ENCODE measurements around the gene KCTD19. TPM values are rescaled to one million over a fixed set of nuclear protein-coding genes. Genes with fewer than 3 reads are reported as not detected.

KCTD19 gene
- total RNA-seq, 4 donors from 2014 or later, result 0.09 TPM; not detected in 3

DNA sequence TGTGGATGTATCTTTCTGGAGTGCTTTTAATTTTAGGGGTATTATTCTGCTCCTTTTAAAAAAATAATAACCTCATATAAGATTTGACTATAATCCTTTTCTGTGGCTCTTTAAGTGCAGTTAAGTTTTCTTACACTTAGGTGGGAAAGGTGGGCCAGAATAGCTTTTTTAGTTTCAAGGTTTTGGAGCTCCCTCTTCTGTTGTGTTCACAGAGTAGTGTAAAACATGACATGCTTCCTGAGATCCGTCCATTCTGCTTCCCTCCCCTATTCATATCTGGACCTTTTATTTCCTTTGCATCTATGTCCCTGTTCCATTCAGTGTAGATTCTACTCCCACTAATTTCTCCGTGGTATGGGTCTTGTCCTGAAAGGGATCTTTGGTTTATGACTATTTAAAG lies 12.9 kb upstream of the KCTD19 start:
- Histone ChIP-seq H3K36me3 (no peaks in the 10 kb centered on the region), H3K4me1 (peaks cover 0 to 5% (median 0%) of the 10 kb centered on the region in 3 donors), H3K4me3 (no peak overlapping the region), H3K9me3 (no peaks in the 10 kb centered on the region), H3K27me3 (no peaks in the 10 kb centered on the region), H3K27ac (no peak overlapping the region)
- intact Hi-C loops (cut with DNase I), result no loop called here
- TF ChIP-seq POLR2A (IDR thresholded peaks at IDR 0.05), result no peak
- TF ChIP-seq, protein P1, sequence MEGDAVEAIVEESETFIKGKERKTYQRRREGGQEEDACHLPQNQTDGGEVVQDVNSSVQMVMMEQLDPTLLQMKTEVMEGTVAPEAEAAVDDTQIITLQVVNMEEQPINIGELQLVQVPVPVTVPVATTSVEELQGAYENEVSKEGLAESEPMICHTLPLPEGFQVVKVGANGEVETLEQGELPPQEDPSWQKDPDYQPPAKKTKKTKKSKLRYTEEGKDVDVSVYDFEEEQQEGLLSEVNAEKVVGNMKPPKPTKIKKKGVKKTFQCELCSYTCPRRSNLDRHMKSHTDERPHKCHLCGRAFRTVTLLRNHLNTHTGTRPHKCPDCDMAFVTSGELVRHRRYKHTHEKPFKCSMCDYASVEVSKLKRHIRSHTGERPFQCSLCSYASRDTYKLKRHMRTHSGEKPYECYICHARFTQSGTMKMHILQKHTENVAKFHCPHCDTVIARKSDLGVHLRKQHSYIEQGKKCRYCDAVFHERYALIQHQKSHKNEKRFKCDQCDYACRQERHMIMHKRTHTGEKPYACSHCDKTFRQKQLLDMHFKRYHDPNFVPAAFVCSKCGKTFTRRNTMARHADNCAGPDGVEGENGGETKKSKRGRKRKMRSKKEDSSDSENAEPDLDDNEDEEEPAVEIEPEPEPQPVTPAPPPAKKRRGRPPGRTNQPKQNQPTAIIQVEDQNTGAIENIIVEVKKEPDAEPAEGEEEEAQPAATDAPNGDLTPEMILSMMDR (IDR thresholded peaks at IDR 0.05), result no peak
- WGBS, 2 donors, result 17 to 38% methylated on average over 1 to 2 of the region's 2 CpGs
- DNase-seq, result no peak

DNA sequence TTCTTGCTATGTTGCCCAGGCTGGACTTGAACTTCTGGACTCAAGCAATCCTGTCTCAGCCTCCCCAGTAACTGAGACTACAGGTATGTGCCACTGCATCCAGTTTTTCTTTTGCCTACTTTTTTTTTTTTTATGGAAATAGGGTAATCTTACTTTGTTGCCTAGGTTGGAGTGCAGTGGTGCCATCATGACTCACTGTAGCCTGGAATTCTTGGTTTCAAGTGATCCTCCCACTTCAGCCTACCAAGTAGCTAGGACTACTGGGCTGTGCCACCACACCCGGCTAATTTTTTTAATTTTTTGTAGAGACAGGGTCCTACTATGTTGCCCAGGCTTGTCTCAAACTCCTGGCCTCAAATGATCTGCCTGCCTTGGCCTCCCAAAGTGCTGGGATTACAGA lies 10.1 kb upstream of the KCTD19 start:
- no peak for TF ChIP-seq POLR2A (IDR thresholded peaks at IDR 0.05)
- TF ChIP-seq, protein P1 (IDR thresholded peaks at IDR 0.05), result no peak
- no peaks in the 10 kb centered on the region for H3K9me3 ChIP-seq
- peaks cover 0 to 5% (median 0%) of the 10 kb centered on the region in 3 donors for H3K4me1 ChIP-seq
- intact Hi-C loops (cut with DNase I), result no loop called here
- H3K36me3 ChIP-seq, result no peaks in the 10 kb centered on the region
- no peaks in the 10 kb centered on the region for H3K27me3 ChIP-seq
- 42 to 48% methylated on average over 1 of the region's 1 CpG for WGBS, 2 donors
- H3K27ac ChIP-seq, result no peak overlapping the region
- no peak overlapping the region for H3K4me3 ChIP-seq
- DNase-seq, result no peak

DNA sequence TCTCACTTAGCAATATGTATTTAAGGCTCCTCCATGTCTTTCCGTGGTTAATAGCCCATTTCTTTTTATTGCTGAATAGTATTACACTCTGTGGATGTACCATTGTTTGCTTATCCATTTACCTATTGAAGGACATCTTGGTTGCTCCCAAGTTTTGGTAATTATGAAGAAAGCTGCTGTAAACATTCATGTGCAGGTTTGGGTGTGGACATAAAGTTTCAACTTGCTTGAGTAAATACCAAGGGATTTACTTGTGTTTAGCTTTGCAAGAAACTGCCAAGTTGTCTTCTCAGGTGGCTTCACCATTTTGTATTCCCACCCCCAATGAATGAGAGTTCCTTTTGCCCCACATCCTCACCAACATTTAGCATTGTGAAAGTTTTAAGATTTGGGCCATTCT lies 9.6 kb upstream of the KCTD19 start:
- no peak overlapping the region for H3K4me3 ChIP-seq
- H3K27me3 ChIP-seq, result no peaks in the 10 kb centered on the region
- H3K4me1 ChIP-seq, result peaks cover 0 to 5% (median 0%) of the 10 kb centered on the region in 3 donors
- H3K9me3 ChIP-seq, result no peaks in the 10 kb centered on the region
- intact Hi-C loops (cut with DNase I), result no loop called here
- no peaks in the 10 kb centered on the region for H3K36me3 ChIP-seq
- DNase-seq, result no peak
- no peak overlapping the region for H3K27ac ChIP-seq
- 37 to 39% methylated on average over 1 of the region's 1 CpG for WGBS, 2 donors
- TF ChIP-seq POLR2A (IDR thresholded peaks at IDR 0.05), result no peak
- TF ChIP-seq, protein P1 (IDR thresholded peaks at IDR 0.05), result no peak

DNA sequence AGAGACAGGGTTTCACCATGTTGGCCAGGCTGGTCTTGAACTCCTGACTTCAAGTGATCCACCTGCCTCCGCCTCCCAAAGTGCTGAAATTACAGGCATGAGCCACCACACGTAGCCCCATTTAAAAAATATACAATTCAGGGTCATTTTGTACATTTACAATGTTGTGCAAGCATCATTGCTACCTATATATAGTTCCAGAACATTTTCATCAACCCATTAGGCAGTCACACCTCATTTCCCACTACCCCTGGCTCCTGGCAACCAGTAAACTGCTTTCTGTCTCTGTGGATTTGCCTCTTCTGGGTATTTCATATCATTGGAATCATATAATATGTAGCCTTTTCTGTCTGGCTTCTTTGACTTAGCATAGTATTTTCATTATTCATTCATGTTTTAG lies 6.8 kb upstream of the KCTD19 start:
- TF ChIP-seq POLR2A (IDR thresholded peaks at IDR 0.05), result no peak
- TF ChIP-seq, protein P1 (IDR thresholded peaks at IDR 0.05), result no peak
- Histone ChIP-seq H3K4me3 (no peak overlapping the region), H3K36me3 (no peaks in the 10 kb centered on the region), H3K27ac (no peak overlapping the region), H3K9me3 (no peaks in the 10 kb centered on the region), H3K27me3 (no peaks in the 10 kb centered on the region), H3K4me1 (peaks cover 0 to 5% (median 0%) of the 10 kb centered on the region in 3 donors)
- intact Hi-C loops (cut with DNase I), result no loop called here
- 70 to 75% methylated on average over 2 of the region's 2 CpGs for WGBS, 2 donors
- DNase-seq, result no peak

DNA sequence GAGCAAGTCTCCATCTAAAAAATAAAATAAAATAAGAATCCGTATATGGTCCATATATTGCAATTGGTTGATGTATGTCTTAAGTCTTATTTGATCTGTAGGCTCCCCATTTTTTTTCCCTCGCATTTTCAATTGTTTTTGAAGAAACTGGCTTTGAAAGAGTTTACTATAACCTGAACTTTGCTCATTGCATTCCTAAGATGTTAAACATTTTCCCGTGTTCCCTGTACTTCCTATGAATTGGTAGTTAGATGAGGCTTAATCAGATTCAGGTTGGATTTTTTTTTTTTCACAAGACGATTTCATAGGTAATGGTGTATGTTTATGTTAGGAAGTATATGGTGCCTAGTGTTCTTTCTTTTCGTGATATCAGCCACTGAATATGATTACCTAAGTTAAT lies 3.4 kb upstream of the KCTD19 start:
- Histone ChIP-seq H3K9me3 (no peaks in the 10 kb centered on the region), H3K27ac (no peak overlapping the region), H3K4me1 (peaks cover 6 to 16% (median 9%) of the 10 kb centered on the region in 3 donors), H3K36me3 (no peaks in the 10 kb centered on the region), H3K4me3 (no peak overlapping the region), H3K27me3 (peaks cover 0 to 21% (median 0%) of the 10 kb centered on the region in 4 donors)
- DNase-seq, result no peak
- 52 to 57% methylated on average over 5 of the region's 5 CpGs for WGBS, 2 donors
- TF ChIP-seq, protein P1 (IDR thresholded peaks at IDR 0.05), result no peak
- no peak for TF ChIP-seq POLR2A (IDR thresholded peaks at IDR 0.05)
- intact Hi-C loops (cut with DNase I), result no loop called here

All from esophagus squamous epithelium (tissue), 5 donors.